ENCODE data around the gene PRICKLE3. TPM values are rescaled to one million over a fixed set of nuclear protein-coding genes. Genes with fewer than 3 reads are reported as not detected.

The PRICKLE3 gene
- total and polyA plus RNA-seq, 2 experiments from 2014 or later: 4.7 to 13.7 TPM

GRCh38 chrX:49163555-49164419, 22.4 kb downstream of the PRICKLE3 start:
- Mint-ChIP-seq H3K27ac (peak overlapping the region; percentile 98), H3K27me3 (ENCODE audit: insufficient read depth, low read depth, poor library complexity) (peaks cover 25% of the 10 kb centered on the region), H3K4me3 (peak overlapping the region; percentile 78), H3K36me3 (ENCODE audit: low read depth) (no peaks in the 10 kb centered on the region), H3K4me1 (peaks cover 15% of the 10 kb centered on the region), H3K9me3 (no peaks in the 10 kb centered on the region; the same call in 2 of the 3 replicates)
- H3K27ac ChIP-seq (ENCODE audit: low read depth): no peak overlapping the region; the same call in 1 of the 2 replicates
- H2AFZ ChIP-seq: no peak overlapping the region
- peaks cover 60% of the 10 kb centered on the region for H3K27me3 ChIP-seq (ENCODE audit: insufficient read depth)
- H3K4me2 ChIP-seq: peak overlapping the region; percentile 73
- no peaks in the 10 kb centered on the region for H3K9me2 ChIP-seq (ENCODE audit: insufficient read depth)
- H3K4me1 ChIP-seq (ENCODE audit: insufficient read depth): no peaks in the 10 kb centered on the region; the same call in 1 of the 2 replicates
- DNase-seq (ENCODE audit: low spot score) (peak; percentile 91), ATAC-seq (peak; percentile 47)
- peak overlapping the region; percentile 58 for H3K4me3 ChIP-seq
- no peak for TF ChIP-seq NANOG (IDR thresholded peaks at IDR 0.05; ENCODE audit: borderline replicate concordance)
- TF ChIP-seq STAT1 (IDR thresholded peaks at IDR 0.05; ENCODE audit: unreplicated experiment): no peak
- no peak for TF ChIP-seq ZNF462 (CRISPR knock-in tag; IDR thresholded peaks at IDR 0.05)
- TF ChIP-seq EZH2phosphoT487 (IDR thresholded peaks at IDR 0.05; ENCODE audit: unreplicated experiment): no peak
- TF ChIP-seq CREB1 (CRISPR knock-in tag; IDR thresholded peaks at IDR 0.05; ENCODE audit: low read depth): 0 out of 2 replicates have a peak, but pooled peaks have one; percentile 23
- no peak for TF ChIP-seq EZH2 (IDR thresholded peaks at IDR 0.05; ENCODE audit: low read depth, unreplicated experiment)
- no peak for TF ChIP-seq ZNF331 (CRISPR knock-in tag; IDR thresholded peaks at IDR 0.05; ENCODE audit: low read depth)
- no peak for TF ChIP-seq REST (IDR thresholded peaks at IDR 0.05; ENCODE audit: unreplicated experiment)
- peak; percentile 44 to 77 for TF ChIP-seq CTCF (conservative IDR thresholded peaks at IDR 0.05; ENCODE audit: low read depth in 2 of 2)
- no peak for TF ChIP-seq ETS1 (IDR thresholded peaks at IDR 0.05)
- peak; percentile 33; the same call in 1 of the 2 replicates for TF ChIP-seq POLR2AphosphoS5 (IDR thresholded peaks at IDR 0.05; ENCODE audit: low read depth)
- TF ChIP-seq ZNF114 (CRISPR knock-in tag; IDR thresholded peaks at IDR 0.05): no peak
- no peak for TF ChIP-seq JUNB (IDR thresholded peaks at IDR 0.05; ENCODE audit: unreplicated experiment)
- H4K20me1 ChIP-seq (replicated peaks; ENCODE audit: insufficient read depth): no peaks in the 10 kb centered on the region
- no peaks in the 10 kb centered on the region for H3K36me3 ChIP-seq (ENCODE audit: insufficient read depth)
- H3K79me2 ChIP-seq (replicated peaks; ENCODE audit: insufficient read depth): no peaks in the 10 kb centered on the region
- H3F3A ChIP-seq (replicated peaks; ENCODE audit: low read depth): no peaks in the 10 kb centered on the region
